Aorta (tissue), 5 donors: ENCODE measurements around the gene ARFGEF3. TPM values are rescaled to one million over a fixed set of nuclear protein-coding genes. Genes with fewer than 3 reads are reported as not detected.
"Not testable (repeated sequence)": the region's sequence is repeated elsewhere in the genome, so short reads cannot be mapped to it uniquely, and the experiment has no call there.

Experiments used
- ATAC-seq: fragments of 200-7000 bp; cut with Tn5 transposase; one replicate; pipeline ENCODE4 v1.9.1; 2022; ENCODE audit warnings: moderate library complexity; ENCODE audit not compliant: low FRiP score
- DNase-seq, 2 donors: peaks; one replicate each; pipeline ENCODE4 v3.0.0-alpha.2; 2020
- H3K27ac ChIP-seq, 2 donors: one replicate each; pipeline ENCODE4 v1.5.1; 2013; ENCODE audit warnings: low read length in 2 of 2, mild to moderate bottlenecking in 2 of 2, moderate library complexity in 2 of 2, control low read depth in 1 of 2, inconsistent platforms in 1 of 2, low read depth in 1 of 2
- H3K27me3 ChIP-seq, 2 donors: one replicate each; pipeline ENCODE4 v1.6.1; 2013; ENCODE audit warnings: control low read depth in 1 of 2, low read length in 1 of 2, mild to moderate bottlenecking in 1 of 2, moderate library complexity in 1 of 2; ENCODE audit not compliant: insufficient read depth in 2 of 2, control insufficient read depth in 1 of 2
- H3K36me3 ChIP-seq, 2 donors: one replicate each; pipeline ENCODE4 v1.6.1; 2013; ENCODE audit warnings: control low read depth in 1 of 2, low read length in 1 of 2, mild to moderate bottlenecking in 1 of 2; ENCODE audit not compliant: insufficient read depth in 2 of 2, control insufficient read depth in 1 of 2
- H3K4me1 ChIP-seq, 2 donors: one replicate each; pipeline ENCODE4 v1.6.1; 2013; ENCODE audit warnings: low read length in 2 of 2, control low read depth in 1 of 2, mild to moderate bottlenecking in 1 of 2, moderate library complexity in 1 of 2; ENCODE audit not compliant: insufficient read depth in 2 of 2, control insufficient read depth in 1 of 2
- H3K4me3 ChIP-seq, 2 donors: one replicate each; pipeline ENCODE4 v1.5.1; 2013; ENCODE audit warnings: low read length in 2 of 2, control low read depth in 1 of 2, mild to moderate bottlenecking in 1 of 2
- H3K9me3 ChIP-seq: one replicate; pipeline ENCODE4 v1.6.1; 2013; ENCODE audit warnings: mild to moderate bottlenecking, low read length; ENCODE audit not compliant: control insufficient read depth
- WGBS, 2 donors: extraction: QIAGEN DNeasy Blood & Tissue Kit; methylation state at CpG; one replicate each; pipeline ENCODE4 v1.1.7; 2013; 5-methylcytosine and 5-hydroxymethylcytosine counted together
- intact Hi-C, 2 donors: fragments of 100-400 bp; cut with DNase I; formaldehyde crosslinking; loops; one replicate each; pipeline versions ENCODE4 v1.14.2 to v1.15.0; 2022
- polyA plus RNA-seq, 2 donors: library from polyadenylated mRNA; stranded (reverse); fragments of 200-250 nt; gene quantifications; one replicate each; pipeline ENCODE4 v1.2.3, GENCODE V29; 2013
- total RNA-seq, 2 donors: library from RNA; stranded (reverse); fragmentation: NEBNext Ultra II Directional; extraction: Animal tissue kit (Norgen Biotek cat#: 25700); gene quantifications; one replicate each; pipeline ENCODE4 v1.2.1, GENCODE V29; 2021
- donor health status: healthy with polysubstance abuse.
- donor health status: Bipolar disorder and iron deficiency.
- donor health status: DM: no; HTN: no; CAD: no.
- donor health status: DM: no; HTN: no; CAD: no.
- donor health status: DM: yes; HTN: yes; CAD: no.

The ARFGEF3 gene
- total and polyA plus RNA-seq, 4 donors, result 0.10 to 2.5 (median 0.87) TPM

DNA sequence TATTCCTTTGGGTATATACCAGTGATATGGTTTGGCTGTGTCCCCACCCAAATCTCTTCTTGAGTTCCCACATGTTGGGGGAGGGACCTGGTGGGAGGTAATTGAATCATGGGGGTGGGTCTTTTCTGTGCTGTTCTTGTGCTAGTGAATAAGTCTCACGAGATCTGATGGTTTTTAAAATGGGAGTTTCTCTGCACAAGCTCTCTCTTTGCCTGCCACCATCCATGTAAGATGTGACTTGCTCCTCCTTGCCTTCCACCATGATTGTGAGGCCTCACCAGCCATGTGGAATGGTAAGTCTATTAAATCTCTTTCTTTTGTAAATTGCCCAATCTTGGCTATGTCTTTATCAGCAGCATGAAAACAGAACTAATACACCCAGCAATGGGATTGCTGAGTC, 42.5 kb upstream of the ARFGEF3 start:
- not testable (repeated sequence) for H3K36me3 ChIP-seq, H3K27me3 ChIP-seq, H3K4me1 ChIP-seq, ATAC-seq, H3K27ac ChIP-seq, H3K4me3 ChIP-seq, DNase-seq, H3K9me3 ChIP-seq
- intact Hi-C loops, result loop anchor here (5.0 to 10.0 kb wide), 6 partner anchors 156 to 646 kb away; partner anchors contain the start of gene HEBP2 (in 2 of the 2)
- WGBS, 2 donors, result 92 to 100% methylated on average over 1 of the region's 1 CpG

DNA sequence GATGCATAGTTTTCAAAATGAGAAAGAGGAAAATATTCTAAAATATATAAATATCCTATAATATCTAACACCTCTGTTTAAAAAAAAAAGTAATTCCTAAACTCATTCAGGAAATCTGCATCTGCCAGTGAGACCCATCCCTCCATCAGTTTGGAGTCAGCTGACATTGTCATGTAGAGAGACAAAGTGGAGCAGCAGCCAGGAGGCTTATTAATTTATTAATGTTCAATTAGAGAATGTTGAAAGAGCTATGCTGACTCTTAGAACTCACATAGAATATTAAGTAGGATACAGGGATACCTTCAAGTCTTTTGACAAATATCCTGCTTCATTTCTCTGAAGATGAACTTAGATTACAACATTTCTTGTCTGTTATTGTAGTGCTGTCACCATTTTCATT, 41.8 kb upstream of the ARFGEF3 start:
- no peak for ATAC-seq

GRCh38 chr6:138124096-138124495, 37.6 kb upstream of the ARFGEF3 start:
- no peak overlapping the region for H3K27ac ChIP-seq
- no peaks in the 10 kb centered on the region for H3K4me1 ChIP-seq
- H3K4me3 ChIP-seq, result no peak overlapping the region
- DNase-seq, result no peak
- 81 to 95% methylated on average over 4 of the region's 4 CpGs for WGBS, 2 donors
- no peaks in the 10 kb centered on the region for H3K27me3 ChIP-seq
- intact Hi-C loops, result no loop called here
- H3K9me3 ChIP-seq, result no peaks in the 10 kb centered on the region
- no peak for ATAC-seq
- H3K36me3 ChIP-seq, result no peaks in the 10 kb centered on the region

More for the DNA sequence above, 41.8 kb upstream of the ARFGEF3 start:
- Histone ChIP-seq H3K4me1 (no peaks in the 10 kb centered on the region), H3K27me3 (no peaks in the 10 kb centered on the region), H3K36me3 (no peaks in the 10 kb centered on the region), H3K9me3 (no peaks in the 10 kb centered on the region), H3K4me3 (no peak overlapping the region), H3K27ac (no peak overlapping the region)
- intact Hi-C loops, result loop anchor here (5.0 to 10.0 kb wide), 6 partner anchors 155 to 645 kb away; partner anchors contain the start of gene HEBP2 (in 2 of the 2)
- no peak for DNase-seq

GRCh38 chr6:138128096-138128495, 33.6 kb upstream of the ARFGEF3 start:
- ATAC-seq (no peak), DNase-seq (no peak)
- Histone ChIP-seq H3K27ac (no peak overlapping the region), H3K4me3 (no peak overlapping the region), H3K4me1 (no peaks in the 10 kb centered on the region), H3K9me3 (no peaks in the 10 kb centered on the region), H3K36me3 (no peaks in the 10 kb centered on the region), H3K27me3 (no peaks in the 10 kb centered on the region)
- 77 to 80% methylated on average over 3 of the region's 3 CpGs for WGBS, 2 donors
- intact Hi-C loops, result no loop called here

- H3K27me3 ChIP-seq, result no peaks in the 10 kb centered on the region
- no peaks in the 10 kb centered on the region for H3K36me3 ChIP-seq
- DNase-seq (no peak), ATAC-seq (peak; percentile 44)
- intact Hi-C loops, result no loop called here
- no peaks in the 10 kb centered on the region for H3K4me1 ChIP-seq
- no peaks in the 10 kb centered on the region for H3K9me3 ChIP-seq
- H3K4me3 ChIP-seq, result no peak overlapping the region
- 90 to 96% methylated on average over 8 of the region's 8 CpGs for WGBS, 2 donors
- H3K27ac ChIP-seq, result no peak overlapping the region
Measured at GRCh38 chr6:138129190-138129589, 32.5 kb upstream of the ARFGEF3 start.

DNA sequence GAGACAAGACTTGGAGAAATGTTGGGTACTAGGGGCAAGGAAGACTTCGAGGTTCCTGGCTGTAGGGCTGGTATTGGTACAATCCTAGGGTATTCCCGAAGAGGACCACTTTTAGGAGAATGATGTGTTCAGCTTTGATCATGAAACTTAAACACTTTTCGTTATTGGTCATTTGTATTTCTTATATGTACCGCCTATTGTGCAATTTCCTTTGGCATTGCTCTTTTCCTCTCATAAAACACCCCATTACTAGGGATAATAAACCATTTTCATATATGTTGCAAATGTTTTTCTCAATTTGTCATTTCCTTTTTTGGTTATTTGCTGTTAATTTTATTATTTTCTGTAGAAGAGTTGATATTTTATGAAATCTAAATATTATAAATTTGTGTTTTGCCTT, 18.9 kb upstream of the ARFGEF3 start:
- H3K4me1 ChIP-seq, result no peaks in the 10 kb centered on the region
- DNase-seq, result no peak
- ATAC-seq, result no peak
- H3K27ac ChIP-seq, result no peak overlapping the region
- H3K27me3 ChIP-seq, result no peaks in the 10 kb centered on the region
- no peaks in the 10 kb centered on the region for H3K36me3 ChIP-seq
- H3K9me3 ChIP-seq, result no peaks in the 10 kb centered on the region
- no peak overlapping the region for H3K4me3 ChIP-seq
- WGBS, 2 donors, result 78 to 85% methylated on average over 4 of the region's 4 CpGs
- intact Hi-C loops, result no loop called here

GRCh38 chr6:138145402-138145801, 16.3 kb upstream of the ARFGEF3 start:
- intact Hi-C loops, result no loop called here
- Histone ChIP-seq H3K9me3 (no peaks in the 10 kb centered on the region), H3K27me3 (no peaks in the 10 kb centered on the region), H3K4me1 (no peaks in the 10 kb centered on the region), H3K36me3 (no peaks in the 10 kb centered on the region), H3K4me3 (no peak overlapping the region), H3K27ac (no peak overlapping the region)
- 88 to 93% methylated on average over 3 of the region's 3 CpGs for WGBS, 2 donors
- ATAC-seq (no peak), DNase-seq (no peak)

GRCh38 chr6:138146544-138146943, 15.2 kb upstream of the ARFGEF3 start:
- Histone ChIP-seq H3K27me3 (no peaks in the 10 kb centered on the region), H3K36me3 (no peaks in the 10 kb centered on the region), H3K9me3 (no peaks in the 10 kb centered on the region), H3K4me3 (no peak overlapping the region), H3K27ac (no peak overlapping the region), H3K4me1 (no peaks in the 10 kb centered on the region)
- DNase-seq, result no peak
- no peak for ATAC-seq
- WGBS, 2 donors, result 86 to 88% methylated on average over 5 of the region's 5 CpGs
- intact Hi-C loops, result no loop called here

- Histone ChIP-seq H3K27ac (no peak overlapping the region), H3K4me3 (no peak overlapping the region), H3K4me1 (no peaks in the 10 kb centered on the region), H3K36me3 (no peaks in the 10 kb centered on the region), H3K27me3 (no peaks in the 10 kb centered on the region), H3K9me3 (no peaks in the 10 kb centered on the region)
- intact Hi-C loops, result no loop called here
- ATAC-seq, result no peak
- WGBS, 2 donors, result 68 to 76% methylated on average over 1 of the region's 1 CpG
- no peak for DNase-seq
Measured at GRCh38 chr6:138155443-138155842, 6.3 kb upstream of the ARFGEF3 start.
